ENCODE measurements around the gene MSI2.
"Not testable (repeated sequence)": the region's sequence is repeated elsewhere in the genome, so short reads cannot be mapped to it uniquely, and the experiment has no call there.

Gene MSI2

GRCh38 chr17:57255776-57256681, at the start of gene MSI2:
Gene MSI2, plus strand, starts transcription at chr17:57256523. Its CDS starts 220 bp downstream, at chr17:57256743.
- DNase-seq: peak; percentile 86

GRCh38 chr17:57206928-57207327, 49.4 kb upstream of the MSI2 start:
- no peak for DNase-seq

GRCh38 chr17:57207396-57207795, 48.9 kb upstream of the MSI2 start:
- no peak for DNase-seq

- no peak for DNase-seq
Observed at GRCh38 chr17:57210224-57210553, 46.1 kb upstream of the MSI2 start.

GRCh38 chr17:57210972-57211411, 45.3 kb upstream of the MSI2 start:
- no peak for DNase-seq

- DNase-seq: no peak
Observed at GRCh38 chr17:57211543-57211942, 44.8 kb upstream of the MSI2 start.

- no peak for DNase-seq
Observed at GRCh38 chr17:57213180-57213825, 43.0 kb upstream of the MSI2 start.

GRCh38 chr17:57215317-57215716, 41.0 kb upstream of the MSI2 start:
- no peak for DNase-seq

- no peak for DNase-seq
Observed at GRCh38 chr17:57221366-57222350, 34.7 kb upstream of the MSI2 start.

GRCh38 chr17:57222422-57222821, 33.9 kb upstream of the MSI2 start:
- DNase-seq: not testable (repeated sequence)

- DNase-seq: no peak
Observed at GRCh38 chr17:57225127-57225526, 31.2 kb upstream of the MSI2 start.

GRCh38 chr17:57226793-57227192, 29.5 kb upstream of the MSI2 start:
- DNase-seq: no peak

- no peak for DNase-seq
Observed at GRCh38 chr17:57228911-57229310, 27.4 kb upstream of the MSI2 start.

GRCh38 chr17:57234061-57234738, 22.1 kb upstream of the MSI2 start:
- no peak for DNase-seq

GRCh38 chr17:57234739-57235092, 21.6 kb upstream of the MSI2 start:
- DNase-seq: no peak

- DNase-seq: no peak
Observed at GRCh38 chr17:57235124-57235523, 21.2 kb upstream of the MSI2 start.

GRCh38 chr17:57236686-57237299, 19.5 kb upstream of the MSI2 start:
- DNase-seq: no peak

GRCh38 chr17:57240648-57241047, 15.7 kb upstream of the MSI2 start:
- DNase-seq: no peak

GRCh38 chr17:57242148-57242547, 14.2 kb upstream of the MSI2 start:
- no peak for DNase-seq

GRCh38 chr17:57243171-57243622, 13.1 kb upstream of the MSI2 start:
- DNase-seq: peak; percentile 79

GRCh38 chr17:57245786-57246185, 10.5 kb upstream of the MSI2 start:
- no peak for DNase-seq

- no peak for DNase-seq
Observed at GRCh38 chr17:57246257-57246656, 10.1 kb upstream of the MSI2 start.

Measured in activated CD4-positive, CD25-positive, alpha-beta regulatory T cell treated with anti-CD3 and anti-CD28 coated beads, Interleukin-2, amount 50 U/mL, for 72 hours (primary cell).